Mucosa of stomach (tissue), 1 donor: ENCODE results near the gene PDZD8.

Experiments used
- H3K27me3 ChIP-seq: one replicate; pipeline ENCODE4 v1.7.0; 2013; ENCODE audit warnings: mild to moderate bottlenecking, low read length; ENCODE audit not compliant: control insufficient read depth, insufficient read depth
- H3K36me3 ChIP-seq: one replicate; pipeline ENCODE4 v1.7.0; 2013; ENCODE audit warnings: low read length; ENCODE audit not compliant: control insufficient read depth, insufficient read depth
- H3K4me1 ChIP-seq: one replicate; pipeline ENCODE4 v1.7.0; 2013; ENCODE audit warnings: mild to moderate bottlenecking, low read length; ENCODE audit not compliant: control insufficient read depth, insufficient read depth
- H3K4me3 ChIP-seq: one replicate; pipeline ENCODE4 v1.7.0; 2013; ENCODE audit warnings: low read length
- H3K9ac ChIP-seq: one replicate; pipeline ENCODE4 v1.7.0; 2013; ENCODE audit warnings: mild to moderate bottlenecking, low read length, moderate library complexity
- H3K9me3 ChIP-seq: one replicate; pipeline ENCODE4 v1.7.0; 2013; ENCODE audit warnings: mild to moderate bottlenecking, low read length, moderate library complexity; ENCODE audit not compliant: control insufficient read depth
- donor health status: Pancreatic carcinoma.

PDZD8 gene

GRCh38 chr10:117375360-117376178, at the start of gene PDZD8:
Gene PDZD8 (minus strand): TSS chr10:117375440. CDS start chr10:117375227, 213 bp downstream.
- peaks cover 5% of the 10 kb centered on the region for H3K27me3 ChIP-seq
- H3K36me3 ChIP-seq, result no peaks in the 10 kb centered on the region
- H3K9ac ChIP-seq, result peak within 1 kb of the TSS; percentile 80
- no peaks in the 10 kb centered on the region for H3K4me1 ChIP-seq
- H3K4me3 ChIP-seq, result peak within 1 kb of the TSS; percentile 85
- no peaks in the 10 kb centered on the region for H3K9me3 ChIP-seq

GRCh38 chr10:117424171-117424570, 48.9 kb upstream of the PDZD8 start:
- H3K4me1 ChIP-seq, result no peaks in the 10 kb centered on the region
- no peaks in the 10 kb centered on the region for H3K36me3 ChIP-seq
- H3K27me3 ChIP-seq, result no peaks in the 10 kb centered on the region
- H3K9ac ChIP-seq, result no peak overlapping the region
- H3K4me3 ChIP-seq, result no peak overlapping the region
- no peaks in the 10 kb centered on the region for H3K9me3 ChIP-seq

- Histone ChIP-seq H3K4me1 (no peaks in the 10 kb centered on the region), H3K36me3 (no peaks in the 10 kb centered on the region), H3K9ac (no peak overlapping the region), H3K4me3 (no peak overlapping the region), H3K27me3 (no peaks in the 10 kb centered on the region), H3K9me3 (no peaks in the 10 kb centered on the region)
These were observed 46.7 kb upstream of the PDZD8 start for GRCh38 chr10:117421985-117422384.

GRCh38 chr10:117420768-117421167, 45.5 kb upstream of the PDZD8 start:
- Histone ChIP-seq H3K4me3 (no peak overlapping the region), H3K9me3 (no peaks in the 10 kb centered on the region), H3K27me3 (no peaks in the 10 kb centered on the region), H3K4me1 (no peaks in the 10 kb centered on the region), H3K36me3 (no peaks in the 10 kb centered on the region), H3K9ac (no peak overlapping the region)

- Histone ChIP-seq H3K9ac (no peak overlapping the region), H3K36me3 (no peaks in the 10 kb centered on the region), H3K27me3 (no peaks in the 10 kb centered on the region), H3K4me3 (no peak overlapping the region), H3K4me1 (no peaks in the 10 kb centered on the region), H3K9me3 (no peaks in the 10 kb centered on the region)
These were observed 44.7 kb upstream of the PDZD8 start for GRCh38 chr10:117419921-117420320.

- H3K9ac ChIP-seq, result no peak overlapping the region
- H3K4me1 ChIP-seq, result no peaks in the 10 kb centered on the region
- no peaks in the 10 kb centered on the region for H3K27me3 ChIP-seq
- H3K4me3 ChIP-seq, result no peak overlapping the region
- H3K36me3 ChIP-seq, result no peaks in the 10 kb centered on the region
- H3K9me3 ChIP-seq, result no peaks in the 10 kb centered on the region
These were observed 43.9 kb upstream of the PDZD8 start for GRCh38 chr10:117419159-117419558.

GRCh38 chr10:117418121-117418520, 42.9 kb upstream of the PDZD8 start:
- Histone ChIP-seq H3K4me3 (no peak overlapping the region), H3K9ac (no peak overlapping the region), H3K9me3 (no peaks in the 10 kb centered on the region), H3K4me1 (no peaks in the 10 kb centered on the region), H3K36me3 (no peaks in the 10 kb centered on the region), H3K27me3 (no peaks in the 10 kb centered on the region)

- H3K27me3 ChIP-seq, result no peaks in the 10 kb centered on the region
- no peaks in the 10 kb centered on the region for H3K9me3 ChIP-seq
- H3K36me3 ChIP-seq, result no peaks in the 10 kb centered on the region
- H3K4me1 ChIP-seq, result no peaks in the 10 kb centered on the region
- H3K9ac ChIP-seq, result no peak overlapping the region
- no peak overlapping the region for H3K4me3 ChIP-seq
These were observed 42.0 kb upstream of the PDZD8 start for GRCh38 chr10:117417196-117417595.

- Histone ChIP-seq H3K36me3 (no peaks in the 10 kb centered on the region), H3K9me3 (no peaks in the 10 kb centered on the region), H3K9ac (no peak overlapping the region), H3K4me1 (no peaks in the 10 kb centered on the region), H3K27me3 (no peaks in the 10 kb centered on the region), H3K4me3 (no peak overlapping the region)
These were observed 38.8 kb upstream of the PDZD8 start for GRCh38 chr10:117413928-117414618.

- H3K4me3 ChIP-seq, result no peak overlapping the region
- H3K4me1 ChIP-seq, result no peaks in the 10 kb centered on the region
- H3K9me3 ChIP-seq, result no peaks in the 10 kb centered on the region
- H3K27me3 ChIP-seq, result no peaks in the 10 kb centered on the region
- no peak overlapping the region for H3K9ac ChIP-seq
- no peaks in the 10 kb centered on the region for H3K36me3 ChIP-seq
These were observed 37.3 kb upstream of the PDZD8 start for GRCh38 chr10:117412469-117413010.

GRCh38 chr10:117411479-117412399, 36.5 kb upstream of the PDZD8 start:
- Histone ChIP-seq H3K4me3 (no peak overlapping the region), H3K36me3 (no peaks in the 10 kb centered on the region), H3K27me3 (no peaks in the 10 kb centered on the region), H3K9me3 (no peaks in the 10 kb centered on the region), H3K9ac (no peak overlapping the region), H3K4me1 (no peaks in the 10 kb centered on the region)
